ENCODE results near the gene TLR1. TPM values are rescaled to one million over a fixed set of nuclear protein-coding genes. Genes with fewer than 3 reads are reported as not detected.
"Not testable (repeated sequence)": the region's sequence is repeated elsewhere in the genome, so short reads cannot be mapped to it uniquely, and the experiment has no call there.

TLR1 gene
- total RNA-seq, 4 donors from 2014 or later = 0.20 to 14.0 (median 6.1) TPM

DNA sequence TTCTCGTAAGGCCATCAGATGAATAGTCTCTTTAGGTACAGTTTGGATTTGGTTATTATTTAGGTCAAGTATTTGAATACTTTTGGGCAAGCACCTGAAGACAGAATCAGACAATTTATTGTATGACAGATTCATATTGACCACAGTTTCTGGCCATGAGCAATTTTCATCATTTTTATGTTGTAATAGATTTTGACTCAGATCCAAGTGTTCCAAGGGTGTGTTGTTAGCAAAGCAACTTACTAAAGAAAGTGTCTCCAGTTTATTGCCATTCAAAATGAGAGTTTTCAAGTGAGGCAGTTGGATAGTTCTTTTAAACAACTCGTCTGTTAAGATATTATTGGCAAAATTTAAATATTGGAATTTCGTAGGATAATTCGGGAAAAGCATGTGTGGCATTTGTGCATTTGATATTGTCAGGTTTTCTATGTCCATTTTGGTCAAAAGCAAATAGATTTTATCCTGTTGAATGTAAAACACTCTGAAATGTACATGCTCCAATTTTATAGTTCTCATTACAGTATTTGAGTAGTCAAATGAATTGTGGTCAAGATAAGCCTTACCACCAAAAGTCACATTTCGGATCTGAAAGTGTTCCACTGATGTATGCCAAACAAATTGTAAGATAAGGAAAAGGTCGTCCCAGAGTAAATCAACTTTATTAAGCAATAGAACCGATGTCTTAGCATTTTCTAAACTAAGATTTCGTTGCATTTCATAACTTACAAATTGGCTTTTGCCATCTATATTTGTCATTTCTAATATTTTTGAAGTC, 30.2 kb downstream of the TLR1 start:
- no peak for TF ChIP-seq EP300 (IDR thresholded peaks at IDR 0.05; ENCODE audit: low read depth)
- TF ChIP-seq POLR2AphosphoS5 (IDR thresholded peaks at IDR 0.05) = no peak
- TF ChIP-seq POLR2A (IDR thresholded peaks at IDR 0.05) = no peak
- Histone ChIP-seq H3K36me3 (no peaks in the 10 kb centered on the region), H3K27me3 (no peaks in the 10 kb centered on the region), H3K27ac (no peak overlapping the region), H3K9me3 (no peaks in the 10 kb centered on the region), H3K4me1 (no peaks in the 10 kb centered on the region), H3K4me3 (no peak overlapping the region)
- no peak for DNase-seq
- in situ Hi-C loops (cut with MboI; ENCODE audit: low pct_ligation_motif_present in 1 of 4, low pct_unique_long_range_greater_than_20kb in 1 of 4, low sequenced_read_pairs in 3 of 4) (loop anchor here in 2 of 4 donors (25.0 kb wide), 1 partner anchor 363 kb away; no protein-coding TSS in a partner anchor), intact Hi-C loops (cut with DNase I; ENCODE audit: low total_unique reads) (no loop called here)
- 62 to 63% methylated on average over 8 of the region's 8 CpGs for WGBS, 2 donors (ENCODE audit: low coverage in 1 of 2)

DNA sequence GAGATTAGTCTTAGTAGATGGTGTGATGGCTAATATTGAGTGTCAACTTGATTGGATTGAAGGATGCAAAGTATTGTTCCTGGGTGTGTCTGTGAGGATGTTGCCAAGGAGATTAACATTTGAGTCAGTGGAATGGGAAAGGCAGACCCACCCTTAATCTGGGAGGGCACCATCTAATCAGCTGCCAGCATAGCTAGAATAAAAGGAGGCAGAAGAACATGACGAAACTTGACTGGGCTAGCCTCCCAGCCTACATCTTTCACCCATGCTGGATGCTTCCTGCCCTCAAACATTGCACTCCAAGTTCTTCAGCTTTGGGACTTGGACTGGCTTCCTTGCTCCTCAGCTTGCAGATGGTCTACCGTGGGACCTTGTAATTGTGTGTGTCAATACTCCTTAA, 34.3 kb downstream of the TLR1 start:
- H3K9me3 ChIP-seq; H3K27me3 ChIP-seq; H3K27ac ChIP-seq; H3K4me1 ChIP-seq; DNase-seq; H3K36me3 ChIP-seq; H3K4me3 ChIP-seq; intact Hi-C loops (cut with DNase I; ENCODE audit: low total_unique reads): not testable (repeated sequence)
- WGBS, 2 donors (ENCODE audit: low coverage in 1 of 2) = 79 to 100% methylated on average over 1 to 2 of the region's 2 CpGs
- in situ Hi-C loops (cut with MboI; ENCODE audit: low pct_ligation_motif_present in 1 of 4, low pct_unique_long_range_greater_than_20kb in 1 of 4, low sequenced_read_pairs in 3 of 4) = loop anchor here in 2 of 4 donors (25.0 kb wide), 1 partner anchor 367 kb away; no protein-coding TSS in a partner anchor

DNA sequence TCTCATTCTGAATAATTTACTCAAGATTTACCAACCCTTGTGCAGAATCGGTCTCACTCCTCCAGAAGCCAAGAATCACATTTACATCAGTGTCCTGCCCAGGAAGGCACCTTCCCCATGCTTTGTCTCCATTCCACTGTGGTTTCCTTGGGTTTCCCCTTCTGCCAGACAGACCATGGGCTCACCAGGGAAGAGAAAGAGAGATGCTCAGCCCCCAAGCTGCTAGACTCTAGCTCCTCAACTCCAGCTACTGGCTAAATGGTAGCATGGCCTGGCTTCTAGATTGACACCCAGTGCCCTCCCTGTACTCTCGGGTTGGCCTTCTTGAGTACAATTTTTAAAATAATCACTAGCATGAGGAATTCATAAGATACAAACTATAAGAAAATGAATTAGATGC, 34.7 kb downstream of the TLR1 start:
- no peak for TF ChIP-seq POLR2AphosphoS5 (IDR thresholded peaks at IDR 0.05)
- no peak for TF ChIP-seq POLR2A (IDR thresholded peaks at IDR 0.05)
- no peak for TF ChIP-seq EP300 (IDR thresholded peaks at IDR 0.05; ENCODE audit: low read depth)
- TF ChIP-seq, protein P1, sequence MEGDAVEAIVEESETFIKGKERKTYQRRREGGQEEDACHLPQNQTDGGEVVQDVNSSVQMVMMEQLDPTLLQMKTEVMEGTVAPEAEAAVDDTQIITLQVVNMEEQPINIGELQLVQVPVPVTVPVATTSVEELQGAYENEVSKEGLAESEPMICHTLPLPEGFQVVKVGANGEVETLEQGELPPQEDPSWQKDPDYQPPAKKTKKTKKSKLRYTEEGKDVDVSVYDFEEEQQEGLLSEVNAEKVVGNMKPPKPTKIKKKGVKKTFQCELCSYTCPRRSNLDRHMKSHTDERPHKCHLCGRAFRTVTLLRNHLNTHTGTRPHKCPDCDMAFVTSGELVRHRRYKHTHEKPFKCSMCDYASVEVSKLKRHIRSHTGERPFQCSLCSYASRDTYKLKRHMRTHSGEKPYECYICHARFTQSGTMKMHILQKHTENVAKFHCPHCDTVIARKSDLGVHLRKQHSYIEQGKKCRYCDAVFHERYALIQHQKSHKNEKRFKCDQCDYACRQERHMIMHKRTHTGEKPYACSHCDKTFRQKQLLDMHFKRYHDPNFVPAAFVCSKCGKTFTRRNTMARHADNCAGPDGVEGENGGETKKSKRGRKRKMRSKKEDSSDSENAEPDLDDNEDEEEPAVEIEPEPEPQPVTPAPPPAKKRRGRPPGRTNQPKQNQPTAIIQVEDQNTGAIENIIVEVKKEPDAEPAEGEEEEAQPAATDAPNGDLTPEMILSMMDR (IDR thresholded peaks at IDR 0.05) = no peak
- WGBS, 2 donors (ENCODE audit: low coverage in 1 of 2) = 71 to 88% methylated on average over 1 to 2 of the region's 2 CpGs
- H3K4me3 ChIP-seq = no peak overlapping the region
- H3K9me3 ChIP-seq = no peaks in the 10 kb centered on the region
- H3K27me3 ChIP-seq = no peaks in the 10 kb centered on the region
- no peaks in the 10 kb centered on the region for H3K36me3 ChIP-seq
- DNase-seq = no peak
- intact Hi-C loops (cut with DNase I; ENCODE audit: low total_unique reads) (loop anchor here (10.0 kb wide), 1 partner anchor 365 kb away; no protein-coding TSS in a partner anchor), in situ Hi-C loops (cut with MboI; ENCODE audit: low pct_ligation_motif_present in 1 of 4, low pct_unique_long_range_greater_than_20kb in 1 of 4, low sequenced_read_pairs in 3 of 4) (loop anchor here in 3 of 4 donors (10.0 to 25.0 kb wide), 2 partner anchors 85 to 367 kb away; partner anchors contain the start of gene TLR6 (in 1 of the 3))
- H3K4me1 ChIP-seq = no peaks in the 10 kb centered on the region
- H3K27ac ChIP-seq = no peak overlapping the region

DNA sequence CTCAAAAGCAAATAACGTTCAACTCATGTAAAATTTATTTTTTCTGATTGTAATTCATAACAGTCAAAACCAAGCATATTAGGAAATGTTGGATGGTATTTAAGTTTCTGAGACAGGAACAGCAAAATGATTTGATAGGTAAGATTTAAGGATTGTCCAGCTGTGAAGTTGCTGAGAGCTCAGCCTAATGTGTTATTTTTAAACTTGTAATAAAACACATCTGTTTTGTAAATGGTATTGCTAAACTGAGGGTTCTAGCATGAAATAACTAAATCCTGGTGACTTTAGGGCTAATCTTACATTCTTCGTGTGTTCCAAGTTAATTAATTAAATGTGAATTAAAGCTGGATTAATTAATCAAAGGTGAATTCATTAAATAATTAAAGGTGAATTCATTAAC, 35.1 kb downstream of the TLR1 start:
- intact Hi-C loops (cut with DNase I; ENCODE audit: low total_unique reads) = loop anchor here (10.0 kb wide), 1 partner anchor 365 kb away; no protein-coding TSS in a partner anchor
- 49 to 78% methylated on average over 2 of the region's 2 CpGs for WGBS, 2 donors (ENCODE audit: low coverage in 1 of 2)

More for the DNA sequence above, 35.1 kb downstream of the TLR1 start:
- in situ Hi-C loops (cut with MboI; ENCODE audit: low pct_ligation_motif_present in 1 of 4, low pct_unique_long_range_greater_than_20kb in 1 of 4, low sequenced_read_pairs in 3 of 4) = loop anchor here in 3 of 4 donors (10.0 to 25.0 kb wide), 2 partner anchors 85 to 368 kb away; partner anchors contain the start of gene TLR6 (in 1 of the 3)
- H3K9me3 ChIP-seq = no peaks in the 10 kb centered on the region
- H3K4me1 ChIP-seq = no peaks in the 10 kb centered on the region
- TF ChIP-seq POLR2AphosphoS5 (IDR thresholded peaks at IDR 0.05) = no peak
- no peak for TF ChIP-seq EP300 (IDR thresholded peaks at IDR 0.05; ENCODE audit: low read depth)
- TF ChIP-seq POLR2A (IDR thresholded peaks at IDR 0.05) = no peak
- TF ChIP-seq, protein P1 (IDR thresholded peaks at IDR 0.05) = no peak
- H3K27me3 ChIP-seq = no peaks in the 10 kb centered on the region
- peak overlapping the region in 1 of 4 donors; percentile 17 for H3K27ac ChIP-seq
- no peak overlapping the region for H3K4me3 ChIP-seq
- DNase-seq = no peak
- H3K36me3 ChIP-seq = no peaks in the 10 kb centered on the region

All from transverse colon (tissue), 4 donors.